Stomach (tissue), 9 donors: ENCODE results near the gene SNAP47. TPM values are rescaled to one million over a fixed set of nuclear protein-coding genes. Genes with fewer than 3 reads are reported as not detected.

Experiments
- DNase-seq, 2 donors: peaks; one replicate each; pipeline versions ENCODE4 v3.0.0 to v3.0.0-alpha.2; 2013 to 2019
- H3K27ac ChIP-seq, 5 donors: fragments of 200-600 bp in 4 of 5; sonication (generic) in 4 of 5; one replicate each; pipeline ENCODE4 v1.5.1; 2013 to 2019; ENCODE audit warnings: mild to moderate bottlenecking in 1 of 5, moderate library complexity in 1 of 5
- H3K27me3 ChIP-seq, 3 donors: fragments of 200-600 bp; sonication (generic); one replicate each; pipeline ENCODE4 v1.5.1; 2017 to 2019; ENCODE audit warnings: mixed run types in 1 of 3
- H3K36me3 ChIP-seq, 4 donors: fragments of 200-600 bp; sonication (generic); 1 replicate in 3 of 4; 2 replicates in 1 of 4; pipeline ENCODE4 v1.5.1; 2016 to 2019
- H3K4me1 ChIP-seq, 4 donors: fragments of 200-600 bp; sonication (generic); one replicate each; pipeline ENCODE4 v1.5.1; 2016 to 2019
- H3K4me3 ChIP-seq, 4 donors: fragments of 200-600 bp; sonication (generic) in 3 of 4; one replicate each; pipeline ENCODE4 v1.5.1; 2016 to 2019; ENCODE audit warnings: mild to moderate bottlenecking in 1 of 4
- H3K9me3 ChIP-seq, 4 donors: fragments of 200-600 bp; sonication (generic); one replicate each; pipeline ENCODE4 v1.5.1; 2016 to 2019
- EP300 ChIP-seq: sonication (generic); formaldehyde crosslinking; IDR thresholded peaks from one replicate; pipeline ENCODE4 v1.6.1; 2017; ENCODE audit warnings: antibody characterized with exemption
- POLR2A ChIP-seq, 4 donors: fragments of 450-650 bp; IDR thresholded peaks; one replicate each; pipeline ENCODE4 v1.6.1; 2016; ENCODE audit warnings: antibody characterized with exemption in 4 of 4, control low read depth in 2 of 4, mild to moderate bottlenecking in 1 of 4, moderate library complexity in 1 of 4
- POLR2AphosphoS5 ChIP-seq, 3 donors: sonication (generic); formaldehyde crosslinking; IDR thresholded peaks; one replicate each; pipeline ENCODE4 v1.6.1; 2016; ENCODE audit warnings: antibody characterized with exemption in 3 of 3
- WGBS, 5 donors: extraction: QIAGEN DNeasy Blood & Tissue Kit in 3 of 5; methylation state at CpG; one replicate each; pipeline versions ENCODE4 v1.1.5 to v1.1.7; 2013 to 2018; 5-methylcytosine and 5-hydroxymethylcytosine counted together
- intact Hi-C: fragments of 100-400 bp; cut with DNase I; formaldehyde crosslinking; loops from one replicate; pipeline ENCODE4 v1.15.1; 2023; ENCODE audit warnings: low total_unique reads
- polyA plus RNA-seq, 3 donors: library from polyadenylated mRNA; stranded (reverse); fragments of 200-250 nt; gene quantifications; one replicate each; pipeline ENCODE4 v1.2.3, GENCODE V29; 2013
- total RNA-seq, 5 donors: library from RNA; depleted of rRNA; stranded (reverse); fragments of >200 nt; gene quantifications; one replicate each; pipeline versions ENCODE4 v1.1.0 to v1.2.3, GENCODE V29; 2014 to 2016
- TF ChIP-seq, protein P1 (sequence below), 7 experiments: fragments of 450-650 bp in 4 of 7; fragments of 200-600 bp in 3 of 7; sonication (generic) in 3 of 7; IDR thresholded peaks; one replicate each; pipeline ENCODE4 v1.5.1; 2016 to 2019; ENCODE audit warnings: antibody characterized with exemption in 7 of 7, control low read depth in 2 of 7, mild to moderate bottlenecking in 1 of 7
- donor health status: healthy with polysubstance abuse.
- donor health status: Bipolar disorder and iron deficiency.
- donor health status: healthy.

SNAP47 gene
- total and polyA plus RNA-seq, 8 donors: 13.7 to 117 (median 27.3) TPM

DNA sequence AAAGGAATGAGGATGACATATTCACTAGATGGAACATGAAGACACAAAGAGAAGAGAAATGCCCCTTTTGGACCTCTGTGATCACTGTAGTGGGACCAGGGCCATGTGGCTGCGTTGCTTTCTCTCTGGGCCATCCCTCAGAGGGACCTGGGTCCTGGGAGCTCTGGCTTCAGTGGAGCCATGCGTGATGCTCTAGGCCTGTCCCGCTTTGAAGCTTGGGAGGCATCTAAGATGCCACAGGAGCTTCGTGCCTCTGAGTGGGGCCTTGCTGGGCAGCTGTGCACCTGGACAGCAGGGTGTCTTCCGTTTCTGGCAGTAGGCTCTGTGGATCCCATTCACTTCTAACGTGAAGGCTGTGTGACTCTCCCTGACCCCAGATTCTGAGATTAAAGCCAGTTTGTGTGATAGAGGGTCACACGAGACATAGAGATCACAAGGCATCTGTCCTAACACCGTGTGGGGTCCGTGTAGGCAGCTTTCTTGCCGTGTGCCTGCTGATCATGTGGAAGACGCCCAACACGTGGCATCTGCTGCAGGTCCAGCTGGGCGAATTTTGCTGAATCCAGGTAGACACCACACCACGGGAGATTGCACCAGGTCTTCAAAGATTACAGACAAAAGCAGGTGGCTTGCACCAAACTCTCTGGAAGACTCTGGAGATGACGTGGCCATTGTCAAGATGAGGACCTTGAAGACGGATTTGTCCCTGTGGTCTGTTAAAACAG, 63.0 kb downstream of the SNAP47 start:
- no peak overlapping the region for H3K27ac ChIP-seq
- no peaks in the 10 kb centered on the region for H3K36me3 ChIP-seq
- DNase-seq: no peak
- H3K27me3 ChIP-seq: peaks cover 0 to 21% (median 0%) of the 10 kb centered on the region in 3 donors
- H3K4me3 ChIP-seq: no peak overlapping the region
- no peak for TF ChIP-seq POLR2A (IDR thresholded peaks at IDR 0.05)
- TF ChIP-seq POLR2AphosphoS5 (IDR thresholded peaks at IDR 0.05): no peak
- TF ChIP-seq EP300: no peak
- TF ChIP-seq, protein P1, sequence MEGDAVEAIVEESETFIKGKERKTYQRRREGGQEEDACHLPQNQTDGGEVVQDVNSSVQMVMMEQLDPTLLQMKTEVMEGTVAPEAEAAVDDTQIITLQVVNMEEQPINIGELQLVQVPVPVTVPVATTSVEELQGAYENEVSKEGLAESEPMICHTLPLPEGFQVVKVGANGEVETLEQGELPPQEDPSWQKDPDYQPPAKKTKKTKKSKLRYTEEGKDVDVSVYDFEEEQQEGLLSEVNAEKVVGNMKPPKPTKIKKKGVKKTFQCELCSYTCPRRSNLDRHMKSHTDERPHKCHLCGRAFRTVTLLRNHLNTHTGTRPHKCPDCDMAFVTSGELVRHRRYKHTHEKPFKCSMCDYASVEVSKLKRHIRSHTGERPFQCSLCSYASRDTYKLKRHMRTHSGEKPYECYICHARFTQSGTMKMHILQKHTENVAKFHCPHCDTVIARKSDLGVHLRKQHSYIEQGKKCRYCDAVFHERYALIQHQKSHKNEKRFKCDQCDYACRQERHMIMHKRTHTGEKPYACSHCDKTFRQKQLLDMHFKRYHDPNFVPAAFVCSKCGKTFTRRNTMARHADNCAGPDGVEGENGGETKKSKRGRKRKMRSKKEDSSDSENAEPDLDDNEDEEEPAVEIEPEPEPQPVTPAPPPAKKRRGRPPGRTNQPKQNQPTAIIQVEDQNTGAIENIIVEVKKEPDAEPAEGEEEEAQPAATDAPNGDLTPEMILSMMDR (IDR thresholded peaks at IDR 0.05): no peak
- WGBS, 5 donors: 75 to 82% (median 81%) methylated on average over 13 to 16 of the region's 16 CpGs
- H3K4me1 ChIP-seq: peaks cover 4 to 18% (median 13%) of the 10 kb centered on the region in 4 donors
- no peaks in the 10 kb centered on the region for H3K9me3 ChIP-seq
- intact Hi-C loops: no loop called here

DNA sequence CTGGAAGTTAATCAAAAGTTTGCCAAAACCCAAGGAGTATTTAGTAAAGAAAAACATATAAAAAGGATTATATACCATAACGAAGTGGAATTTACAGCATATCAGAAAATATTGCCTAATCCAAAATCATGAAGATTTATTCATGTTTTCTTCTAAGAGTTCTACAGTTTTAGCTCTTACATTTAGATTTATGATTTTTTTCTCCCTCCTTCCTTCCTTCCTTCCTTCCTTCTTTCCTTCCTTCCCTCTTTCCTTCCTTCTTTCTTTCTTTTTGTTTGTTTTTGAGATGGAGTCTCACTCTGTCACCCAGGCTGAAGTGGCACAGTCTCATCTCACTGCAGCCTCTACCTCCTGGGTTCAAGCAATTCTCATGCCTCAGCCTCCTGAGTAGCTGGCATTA, 64.5 kb downstream of the SNAP47 start:
- intact Hi-C loops: no loop called here
- H3K27me3 ChIP-seq: peaks cover 0 to 16% (median 0%) of the 10 kb centered on the region in 3 donors
- 74 to 92% (median 82%) methylated on average over 1 of the region's 1 CpG for WGBS, 5 donors

GRCh38 chr1:227803933-227804332, 68.7 kb downstream of the SNAP47 start:
- no peak for DNase-seq
- Histone ChIP-seq H3K4me3 (no peak overlapping the region), H3K36me3 (no peaks in the 10 kb centered on the region), H3K9me3 (peaks cover 0 to 11% (median 4%) of the 10 kb centered on the region in 4 donors), H3K4me1 (no peaks in the 10 kb centered on the region), H3K27ac (no peak overlapping the region), H3K27me3 (no peaks in the 10 kb centered on the region)
- intact Hi-C loops: no loop called here
- TF ChIP-seq, protein P1 (IDR thresholded peaks at IDR 0.05): no peak
- no peak for TF ChIP-seq EP300
- no peak for TF ChIP-seq POLR2AphosphoS5 (IDR thresholded peaks at IDR 0.05)

More for the DNA sequence above, 64.5 kb downstream of the SNAP47 start:
- no peak overlapping the region for H3K27ac ChIP-seq
- no peaks in the 10 kb centered on the region for H3K36me3 ChIP-seq
- peaks cover 0 to 10% (median 3%) of the 10 kb centered on the region in 4 donors for H3K9me3 ChIP-seq
- DNase-seq: no peak
- no peak overlapping the region for H3K4me3 ChIP-seq
- TF ChIP-seq POLR2AphosphoS5 (IDR thresholded peaks at IDR 0.05): no peak
- no peak for TF ChIP-seq EP300
- TF ChIP-seq, protein P1 (IDR thresholded peaks at IDR 0.05): no peak
- TF ChIP-seq POLR2A (IDR thresholded peaks at IDR 0.05): no peak
- peaks cover 0 to 3% (median 3%) of the 10 kb centered on the region in 4 donors for H3K4me1 ChIP-seq

- peaks cover 0 to 11% (median 4%) of the 10 kb centered on the region in 4 donors for H3K9me3 ChIP-seq
- no peak for TF ChIP-seq EP300
- TF ChIP-seq POLR2AphosphoS5 (IDR thresholded peaks at IDR 0.05): no peak
- TF ChIP-seq, protein P1 (IDR thresholded peaks at IDR 0.05): no peak
- TF ChIP-seq POLR2A (IDR thresholded peaks at IDR 0.05): no peak
- no peaks in the 10 kb centered on the region for H3K27me3 ChIP-seq
- no peaks in the 10 kb centered on the region for H3K4me1 ChIP-seq
- WGBS, 5 donors: 47 to 76% (median 64%) methylated on average over 6 of the region's 6 CpGs
- intact Hi-C loops: no loop called here
- no peaks in the 10 kb centered on the region for H3K36me3 ChIP-seq
- no peak overlapping the region for H3K27ac ChIP-seq
- no peak overlapping the region for H3K4me3 ChIP-seq
- no peak for DNase-seq
Observed at GRCh38 chr1:227805606-227806197, 70.5 kb downstream of the SNAP47 start.
